Occipital lobe (tissue), 2 donors: ENCODE data around the gene GRK5. TPM values are rescaled to one million over a fixed set of nuclear protein-coding genes. Genes with fewer than 3 reads are reported as not detected.
A peak's percentile ranks its signal among the peaks of the same experiment; 100 is the strongest.
"Not testable (repeated sequence)": the region's sequence is repeated elsewhere in the genome, so short reads cannot be mapped to it uniquely, and the experiment has no call there.

Source experiments
- DNase-seq: peaks from one replicate; lab custom pipeline; 2025; lab: John Stamatoyannopoulos, UW
- total RNA-seq: library from RNA; depleted of rRNA; stranded (reverse); fragments of >200 nt; gene quantifications from one replicate; pipeline ENCODE4 v1.2.3, GENCODE V29; 2014

The GRK5 gene
- total RNA-seq, 1 donor from 2014 or later: 17.3 TPM

DNA sequence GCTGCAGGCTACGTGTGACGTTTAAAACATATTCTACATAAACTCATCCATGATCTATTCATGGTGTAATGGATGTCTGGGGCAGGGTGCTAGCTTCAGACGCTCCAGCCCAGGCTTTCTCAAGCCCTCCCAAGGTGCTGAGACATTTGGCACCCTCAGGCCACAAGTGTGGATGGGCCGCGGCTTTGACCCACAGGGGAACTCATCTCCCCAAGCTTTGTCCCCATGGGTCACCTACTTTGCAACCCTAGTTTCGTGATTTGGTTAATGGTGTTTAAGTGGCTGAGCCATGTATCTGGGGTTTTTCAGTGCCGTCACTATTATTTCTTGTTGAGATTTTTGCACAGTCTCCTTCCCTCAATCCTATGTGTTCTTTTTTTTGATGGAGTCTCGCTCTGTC, 66.0 kb downstream of the GRK5 start:
- DNase-seq: no peak

DNA sequence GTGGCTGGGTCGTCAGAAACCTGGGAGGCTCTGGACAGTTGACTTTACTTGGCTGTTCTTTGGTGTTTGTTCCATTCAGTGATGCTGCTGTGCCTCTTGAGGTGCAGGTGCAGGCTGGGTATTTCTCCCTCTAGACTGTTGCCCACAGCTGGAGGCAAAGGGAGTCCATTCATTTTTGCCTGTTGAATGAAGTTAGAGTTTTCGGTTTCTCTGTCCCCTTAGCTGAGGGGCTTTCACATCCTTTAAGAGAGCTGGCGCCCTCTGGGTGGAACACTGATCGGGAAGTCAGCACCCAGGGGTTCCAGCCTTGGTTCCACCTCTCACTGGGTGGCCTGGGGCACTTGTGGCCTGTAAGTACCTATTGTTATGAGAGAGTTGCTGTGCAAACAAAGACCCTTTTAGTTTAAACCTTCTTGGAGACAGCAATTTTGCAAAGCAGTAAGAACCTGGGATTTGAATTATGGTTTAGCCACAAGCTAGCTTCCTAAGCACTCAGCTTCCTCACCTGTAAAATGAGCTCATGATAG, 67.2 kb downstream of the GRK5 start:
- no peak for DNase-seq

DNA sequence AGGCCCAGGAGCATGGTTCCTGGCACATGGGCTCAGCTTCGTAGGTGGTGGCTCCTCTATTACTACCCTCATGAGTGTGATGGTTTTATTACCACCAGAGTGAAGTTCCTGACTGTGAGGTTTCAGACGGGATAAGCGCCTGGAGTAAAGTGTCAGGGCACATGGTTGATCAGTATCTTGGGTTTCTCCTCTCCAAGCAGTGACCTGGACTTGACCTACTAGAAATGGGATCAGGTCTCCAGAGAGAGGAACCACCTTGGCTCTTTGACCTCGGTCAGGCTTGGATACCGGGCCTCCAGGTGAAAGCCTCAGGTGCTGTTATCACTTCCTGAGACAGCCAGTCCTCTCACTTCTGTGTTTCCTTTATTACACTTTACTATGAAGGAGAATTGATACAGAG, 67.7 kb downstream of the GRK5 start:
- no peak for DNase-seq

DNA sequence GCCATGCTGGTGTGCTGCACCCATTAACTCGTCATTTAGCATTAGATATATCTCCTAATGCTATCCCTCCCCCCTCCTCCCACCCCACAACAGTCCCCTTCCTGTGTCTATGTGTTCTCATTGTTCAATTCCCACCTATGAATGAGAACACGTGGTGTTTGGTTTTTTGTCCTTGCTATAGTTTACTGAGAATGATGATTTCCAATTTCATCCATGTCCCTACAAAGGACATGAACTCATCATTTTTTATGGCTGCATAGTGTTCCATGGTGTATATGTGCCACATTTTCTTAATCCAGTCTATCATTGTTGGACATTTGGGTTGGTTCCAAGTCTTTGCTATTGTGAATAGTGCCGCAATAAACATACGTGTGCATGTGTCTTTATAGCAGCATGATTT, 68.8 kb downstream of the GRK5 start:
- not testable (repeated sequence) for DNase-seq

DNA sequence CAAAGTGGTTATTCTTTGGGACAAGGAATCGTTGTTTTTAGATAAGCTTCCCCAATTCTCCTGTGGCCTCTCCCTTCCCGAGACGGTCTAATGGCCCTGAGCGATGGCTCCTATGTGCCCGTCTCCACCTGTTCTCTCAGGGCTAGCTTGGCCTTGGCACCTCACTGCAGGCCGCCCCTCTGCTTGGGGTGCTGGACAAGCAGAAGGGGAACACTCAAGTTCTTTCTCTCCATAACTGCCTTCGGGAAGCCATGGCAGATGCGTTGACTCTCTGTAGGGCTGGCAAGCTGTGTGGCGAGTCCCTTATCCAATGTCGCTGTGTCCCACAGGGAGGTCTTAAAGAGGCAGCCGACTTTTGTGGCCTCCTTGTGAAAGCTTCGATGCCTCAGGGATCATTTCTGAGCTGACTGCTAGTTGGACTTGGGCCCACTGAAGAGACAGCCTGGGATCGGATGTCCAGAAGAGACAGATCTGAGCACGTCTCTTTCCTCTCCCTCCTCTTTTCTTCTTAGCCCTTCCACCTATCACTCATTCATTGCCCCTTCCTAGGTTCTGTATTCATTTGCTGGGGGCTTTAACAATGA, 70.8 kb downstream of the GRK5 start:
- no peak for DNase-seq

DNA sequence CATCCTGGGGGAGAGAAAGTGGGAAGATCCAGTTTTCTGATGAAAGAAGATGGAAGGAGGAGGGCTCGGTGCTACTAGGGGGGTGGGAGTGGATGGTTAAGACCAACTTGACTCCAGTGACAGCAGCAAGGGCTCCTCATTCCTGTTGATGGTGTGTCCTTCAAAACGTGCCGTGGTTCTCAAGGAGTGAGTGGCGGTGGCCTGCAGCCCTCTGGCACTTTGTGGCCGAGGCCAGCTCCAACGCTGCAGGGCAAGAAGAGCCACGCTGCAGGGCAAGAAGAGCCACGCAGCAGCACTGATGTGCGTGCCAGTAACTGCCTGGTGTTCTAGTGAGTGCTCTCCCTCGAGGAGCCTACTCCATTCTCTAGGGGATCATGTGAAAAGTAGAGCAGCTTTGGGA, 72.1 kb downstream of the GRK5 start:
- no peak for DNase-seq

DNA sequence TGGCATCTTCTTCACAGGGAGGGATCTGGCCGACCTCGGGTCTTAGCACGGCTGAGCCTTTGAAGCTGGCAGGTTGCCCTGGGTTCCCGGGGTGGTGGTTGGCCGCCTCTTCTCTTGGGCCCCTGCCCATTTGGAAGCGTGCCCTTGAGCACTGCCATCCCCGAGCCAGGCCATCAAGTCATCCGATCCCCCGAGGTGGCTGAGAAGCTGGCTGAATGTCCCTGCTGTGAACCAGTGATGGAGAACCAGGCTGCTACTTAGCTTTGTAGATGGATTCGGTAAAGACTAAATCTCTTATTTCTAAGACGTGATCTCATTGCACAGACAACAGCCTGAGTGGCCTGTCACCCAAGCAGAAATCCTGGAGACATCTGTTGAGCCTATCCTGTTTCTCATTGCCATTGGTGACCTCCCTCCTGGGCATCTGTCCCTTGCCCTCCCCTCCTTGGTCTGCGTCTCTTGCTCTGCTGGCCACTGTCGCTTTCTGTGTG, 74.3 kb downstream of the GRK5 start:
- DNase-seq: peak; percentile 11

DNA sequence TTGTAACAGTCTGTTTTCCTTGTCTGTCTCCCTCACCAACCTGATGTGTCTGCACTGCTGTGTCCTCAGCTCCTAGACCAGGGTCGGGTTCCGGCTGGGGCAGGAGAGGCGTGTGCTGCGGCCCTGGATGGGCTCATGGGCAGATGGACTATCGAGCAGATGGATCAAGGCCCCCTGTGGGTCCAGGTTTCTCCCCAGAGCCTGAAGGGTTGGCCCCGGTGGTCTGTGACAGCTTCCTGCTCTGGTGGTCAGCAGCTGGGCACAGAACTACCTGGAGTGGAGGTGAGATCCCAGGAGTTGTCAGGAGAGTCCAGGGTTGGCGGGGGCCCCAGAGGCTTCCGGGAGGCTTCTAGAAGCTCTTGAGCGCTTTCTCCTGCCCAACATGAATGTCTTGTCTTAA, 75.1 kb downstream of the GRK5 start:
- DNase-seq: no peak

DNA sequence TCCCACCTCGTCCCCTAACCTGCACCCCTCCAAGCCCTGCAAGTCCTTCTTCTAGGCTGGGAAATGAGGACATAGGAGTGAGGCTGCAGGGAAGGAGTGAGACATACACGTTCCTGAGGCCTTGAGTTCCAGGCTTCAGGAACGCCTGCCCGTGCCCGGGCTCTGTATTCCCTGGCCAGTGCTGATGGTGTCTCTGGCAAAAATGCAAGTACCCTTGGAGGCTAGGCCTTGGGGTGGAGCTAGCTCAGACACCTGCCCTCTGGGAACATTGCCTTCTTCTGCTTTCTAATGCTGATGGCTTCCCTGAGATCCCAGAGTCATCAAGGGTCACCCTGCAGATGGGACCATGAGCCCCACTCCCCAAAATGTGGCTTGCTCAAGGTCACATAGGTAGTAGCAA, 76.0 kb downstream of the GRK5 start:
- DNase-seq: no peak

DNA sequence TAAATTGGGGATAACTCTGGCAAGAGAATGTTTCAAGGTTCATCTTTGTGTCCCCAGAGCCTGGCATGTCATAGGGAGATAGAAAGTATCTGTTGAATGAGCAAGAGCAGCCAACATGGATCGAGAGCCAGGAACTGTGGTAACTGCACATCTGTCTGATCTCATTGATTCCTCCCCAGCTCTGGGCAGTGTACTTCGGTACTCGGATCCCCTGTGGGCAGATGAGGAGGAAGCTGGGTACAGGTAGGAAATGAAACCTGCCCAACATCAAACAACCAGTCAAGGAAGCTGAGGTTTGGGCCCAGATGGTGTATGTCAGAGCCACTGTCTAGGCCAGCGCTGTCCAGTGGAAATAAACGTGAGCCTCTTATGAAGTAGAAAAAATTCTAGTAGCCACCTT, 76.4 kb downstream of the GRK5 start:
- DNase-seq: no peak

DNA sequence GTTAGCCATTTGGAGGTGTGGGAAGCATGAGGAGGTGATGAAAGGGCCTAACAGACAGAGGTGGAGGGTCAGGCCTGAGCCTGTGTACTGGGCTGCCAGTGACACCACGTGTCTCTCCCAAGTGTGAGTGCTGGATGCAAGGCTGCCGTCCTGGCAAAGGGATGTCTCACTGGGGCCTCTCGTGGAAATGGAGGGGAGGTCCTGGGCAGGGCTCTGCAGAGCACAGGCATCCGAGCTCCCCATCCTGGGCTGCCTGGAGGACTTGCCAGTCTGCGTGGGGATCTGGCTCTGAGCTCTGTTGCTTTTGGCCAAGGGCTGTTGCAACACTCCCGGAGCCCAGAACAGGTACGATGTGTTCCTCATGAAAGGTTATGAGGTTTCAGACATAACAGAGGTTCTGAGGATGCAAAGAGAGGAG, 77.3 kb downstream of the GRK5 start:
- no peak for DNase-seq

DNA sequence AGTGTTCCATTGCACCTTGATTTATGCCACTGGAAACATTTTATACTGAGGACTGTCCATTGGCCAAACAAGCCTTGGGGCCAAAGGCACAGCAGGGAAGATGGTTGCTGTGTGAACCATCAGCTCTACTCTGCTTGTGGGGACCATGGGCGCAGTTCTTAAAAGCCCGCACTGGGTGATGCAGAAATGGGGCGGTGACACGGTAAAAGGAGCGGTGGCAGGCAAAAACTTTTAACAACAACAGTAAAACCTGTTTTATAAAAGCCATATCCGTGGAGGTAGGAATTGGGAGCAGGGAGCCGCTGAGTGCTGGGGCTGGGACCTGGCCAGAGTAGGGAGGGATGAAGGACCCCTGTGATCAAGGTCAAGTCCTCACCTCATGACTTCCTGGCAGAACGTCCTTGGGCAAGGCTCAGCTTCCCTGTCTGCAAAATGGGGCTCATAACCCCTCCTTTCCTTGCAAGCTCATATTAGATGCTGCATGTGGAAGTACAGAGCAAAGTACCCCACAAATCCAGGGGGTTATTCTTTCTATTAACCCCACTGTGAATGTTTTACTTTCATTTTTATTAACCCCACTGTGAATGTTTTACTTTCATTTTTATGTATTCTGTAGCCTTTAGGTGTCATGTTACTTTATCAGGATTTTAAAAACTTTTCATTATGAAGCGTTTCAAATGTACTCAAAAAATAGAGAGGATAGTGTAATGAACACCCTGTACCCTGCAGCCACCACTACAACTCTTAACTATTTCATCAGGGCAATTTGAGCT, 78.3 kb downstream of the GRK5 start:
- DNase-seq: no peak

DNA sequence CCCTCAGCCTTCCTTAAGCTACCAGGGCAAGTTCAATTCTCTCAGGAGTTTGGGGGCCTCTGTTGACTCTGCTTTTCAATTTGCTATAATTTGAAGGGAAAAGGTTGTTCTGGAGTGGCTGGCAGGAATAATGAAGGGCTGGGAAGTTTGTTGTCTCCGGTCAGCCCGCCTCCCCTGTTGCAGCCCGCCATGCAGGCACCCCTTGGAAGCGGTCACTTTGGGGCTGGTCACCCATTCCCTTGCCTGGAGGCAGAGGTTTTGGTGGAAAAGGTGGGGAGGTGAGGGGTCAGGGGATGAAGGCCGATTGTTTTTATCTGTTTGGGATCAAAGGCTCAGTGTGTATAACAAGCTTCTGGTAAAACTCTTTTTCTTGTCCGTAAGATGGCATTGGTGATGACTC, 79.1 kb downstream of the GRK5 start:
- no peak for DNase-seq

DNA sequence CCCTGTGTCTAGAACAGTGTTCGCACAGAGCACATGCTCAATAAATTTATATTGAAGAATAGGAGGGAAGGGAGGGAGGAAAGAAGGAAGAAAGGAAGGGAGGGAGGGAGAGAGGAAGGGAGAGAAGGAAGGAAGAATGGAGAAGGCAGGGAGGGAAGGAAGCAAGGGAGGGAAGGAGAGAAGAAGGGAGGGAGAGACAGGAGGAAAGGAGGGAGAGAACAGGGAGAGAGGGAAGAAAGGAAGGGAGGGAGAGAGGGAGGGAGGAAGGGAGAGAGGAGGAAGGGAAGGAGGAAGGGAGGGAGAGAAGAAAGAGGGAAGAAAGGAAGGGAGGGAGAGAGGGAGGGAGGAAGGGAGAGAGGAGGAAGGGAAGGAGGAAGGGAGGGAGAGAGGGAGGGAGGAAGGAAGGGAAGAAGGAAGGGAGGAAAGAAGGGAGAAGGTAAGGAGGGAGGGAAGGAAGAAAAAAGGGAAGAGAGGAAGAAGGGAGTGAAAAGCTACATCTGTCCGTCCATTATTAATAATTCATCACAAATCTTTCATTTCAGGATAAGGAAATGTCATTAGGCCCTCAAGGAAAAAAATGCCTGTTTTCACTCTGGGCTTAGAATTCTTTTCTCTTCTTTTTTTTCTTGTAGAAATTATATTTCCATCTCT, 79.7 kb downstream of the GRK5 start:
- no peak for DNase-seq

DNA sequence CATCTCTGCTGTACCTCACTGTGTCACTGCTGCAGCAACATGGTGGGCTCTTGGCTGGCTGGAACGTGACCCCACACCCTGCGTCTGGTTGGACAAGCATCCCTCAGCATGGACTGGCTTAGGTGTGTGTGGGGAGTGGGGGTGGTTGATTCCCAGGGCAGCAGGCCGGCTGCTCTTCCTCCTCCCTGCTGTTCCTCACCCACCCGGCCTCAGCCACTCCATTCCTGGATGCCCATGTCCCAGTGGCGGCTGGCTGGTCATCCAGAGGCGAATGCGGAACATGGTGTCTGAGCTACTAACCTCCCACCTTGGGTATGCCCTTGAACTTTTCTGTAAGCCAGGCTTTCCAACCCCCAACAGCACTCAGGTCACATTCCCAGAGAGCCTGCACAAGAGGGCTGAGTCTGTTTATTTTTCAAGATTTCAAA, 81.2 kb downstream of the GRK5 start:
- DNase-seq: no peak

DNA sequence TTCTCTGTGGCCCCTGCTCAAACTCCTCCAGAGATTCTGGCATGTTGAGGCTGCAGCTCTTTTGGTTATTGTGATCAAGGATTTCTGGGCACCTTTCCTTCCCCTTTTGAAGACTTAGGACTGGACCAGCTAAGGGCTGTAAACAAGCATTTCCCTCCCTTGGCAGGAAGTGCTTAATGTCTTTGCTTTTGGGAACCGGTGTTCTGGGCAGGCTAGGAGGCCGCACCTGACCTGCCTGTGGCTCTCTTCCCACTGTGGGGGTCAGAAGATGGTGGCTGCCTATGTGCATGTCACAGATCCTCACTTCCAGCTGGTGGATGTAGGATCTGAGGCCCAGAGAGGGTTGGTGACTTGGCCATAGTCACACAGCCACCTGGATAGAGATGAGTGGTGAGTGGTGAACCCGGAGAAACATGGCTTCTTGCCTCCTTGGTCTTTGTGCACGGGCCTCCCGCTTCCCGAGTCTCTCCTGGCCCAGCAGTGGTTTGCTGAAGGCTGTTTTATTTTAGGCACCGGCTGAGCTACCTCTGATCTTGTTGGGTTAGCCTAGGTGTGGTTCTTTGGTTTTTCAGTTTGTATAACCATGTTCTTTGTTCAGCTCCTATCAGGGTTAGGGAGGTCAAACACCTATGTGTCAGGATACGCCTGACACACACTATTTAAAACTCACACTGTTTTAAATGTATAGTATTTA, 82.0 kb downstream of the GRK5 start:
- DNase-seq: no peak

DNA sequence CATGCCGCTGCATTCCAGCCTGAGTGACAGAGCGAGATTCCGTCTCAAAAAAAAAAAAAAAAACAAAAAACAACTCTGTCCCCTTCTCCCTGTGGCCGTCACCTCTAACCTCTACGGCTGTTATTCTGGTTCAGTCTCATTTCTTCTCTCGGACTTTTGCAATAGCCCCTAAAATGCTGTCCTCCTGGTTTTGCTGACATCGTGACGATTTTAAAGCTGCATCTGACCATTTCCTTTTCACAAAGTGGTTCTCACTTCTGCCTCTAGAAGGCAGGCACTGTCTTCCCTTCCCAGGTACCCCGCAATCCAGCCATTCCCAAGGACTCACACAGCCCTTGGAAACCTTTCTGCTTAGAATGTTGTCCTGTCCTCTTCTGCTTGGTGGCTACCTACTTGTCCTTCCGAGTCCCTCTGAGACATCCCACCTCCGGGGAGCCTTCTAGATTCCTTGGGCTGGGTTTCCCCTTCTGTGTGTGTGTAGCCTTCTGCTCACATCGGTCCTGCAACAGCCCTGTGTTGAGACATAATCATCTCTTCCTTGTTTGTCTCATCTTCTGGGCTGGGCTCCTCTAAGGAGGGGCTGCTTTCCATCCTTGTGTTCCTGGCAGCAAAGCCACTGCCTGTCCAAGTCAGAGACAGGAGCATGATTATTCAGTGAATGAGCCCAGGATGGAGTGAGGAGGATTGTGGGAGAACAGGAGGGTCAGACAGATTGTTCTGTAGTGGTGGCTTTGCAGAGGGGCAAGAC, 83.1 kb downstream of the GRK5 start:
- no peak for DNase-seq

DNA sequence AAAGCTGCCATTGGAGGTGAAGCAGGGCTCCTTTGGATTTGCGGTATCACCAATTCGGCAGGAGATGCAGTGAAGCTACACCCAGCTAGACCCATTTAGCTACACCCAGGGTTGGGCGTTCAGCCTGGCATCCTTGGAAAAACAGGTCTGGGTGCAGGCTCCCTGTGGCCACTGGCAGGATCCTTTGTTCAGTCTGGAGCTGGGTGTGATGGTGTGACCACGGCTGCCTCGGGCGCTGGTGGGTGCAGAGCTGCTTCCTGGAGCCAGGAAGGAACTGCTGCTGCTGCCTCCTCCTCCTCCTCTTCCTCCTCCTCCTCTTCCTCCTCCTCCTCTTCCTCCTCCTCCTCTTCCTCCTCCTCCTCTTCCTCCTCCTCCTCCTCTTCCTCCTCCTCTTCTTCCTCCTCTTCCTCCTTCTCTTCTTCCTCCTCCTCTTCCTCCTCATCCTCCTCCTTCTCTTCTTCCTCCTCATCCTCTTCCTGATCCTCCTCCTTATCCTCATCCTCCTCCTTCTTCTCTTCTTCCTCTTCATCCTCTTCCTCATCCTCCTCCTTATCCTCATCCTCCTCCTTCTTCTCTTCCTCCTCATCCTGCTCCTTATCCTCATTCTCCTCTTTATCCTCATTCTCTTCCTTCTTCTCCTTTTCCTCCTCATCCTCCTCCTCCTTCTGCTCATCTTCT, 84.0 kb downstream of the GRK5 start:
- no peak for DNase-seq

DNA sequence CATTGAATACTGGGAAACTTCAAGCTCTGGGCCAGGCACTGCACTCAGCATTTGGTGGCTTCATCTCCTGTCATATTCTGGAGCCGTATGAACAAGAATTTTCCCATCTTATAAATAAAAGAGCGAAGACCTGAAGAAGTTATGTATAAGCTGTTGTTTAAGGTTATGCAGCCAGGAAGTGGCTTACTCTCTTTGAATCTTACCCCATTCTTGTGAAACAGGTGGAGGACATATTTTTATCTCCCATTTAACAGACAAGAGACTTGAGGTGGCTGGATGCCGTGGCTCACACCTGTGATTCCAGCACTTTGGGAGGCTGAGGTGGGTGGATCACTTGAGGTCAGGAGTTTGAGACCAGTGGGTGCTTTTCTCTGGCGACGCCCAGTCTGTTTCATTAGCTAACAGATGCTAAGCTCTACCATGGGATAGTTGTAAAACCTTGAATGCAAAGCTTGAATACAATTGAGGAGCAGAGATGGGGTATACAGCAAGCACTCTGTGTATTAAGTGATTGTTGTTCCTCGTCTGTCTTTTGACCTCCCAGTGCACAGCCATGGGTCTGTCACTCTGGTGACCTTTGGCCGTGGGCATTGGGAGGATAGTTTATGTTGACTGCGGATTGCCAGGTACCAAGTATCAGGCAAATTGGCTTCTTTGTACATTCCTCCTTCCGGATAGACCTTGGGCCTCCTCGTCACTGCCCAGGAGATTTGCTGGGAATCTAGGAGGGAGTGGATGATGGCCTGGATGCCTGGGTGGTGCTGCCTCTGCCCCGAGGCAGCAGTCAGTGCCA, 85.8 kb downstream of the GRK5 start:
- no peak for DNase-seq

DNA sequence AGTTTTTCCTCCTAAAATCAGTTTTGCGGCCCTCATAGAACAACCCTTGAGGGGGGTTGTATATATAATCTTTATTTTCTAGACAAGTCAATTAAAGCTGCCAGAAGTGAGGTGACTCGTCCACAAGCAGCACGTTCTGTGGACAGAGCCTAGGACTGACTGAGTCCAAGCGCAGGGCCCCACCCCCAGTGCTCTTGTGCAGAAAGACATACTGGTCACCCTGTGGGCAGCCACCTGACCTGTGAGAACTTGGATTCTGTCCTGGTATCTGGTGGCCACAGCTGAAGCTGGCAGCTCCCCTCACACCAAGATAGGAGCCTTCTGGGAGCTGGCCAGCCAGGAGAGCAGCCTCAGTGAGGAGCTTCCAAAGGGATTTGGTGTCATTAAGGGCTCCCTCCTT, 89.3 kb downstream of the GRK5 start:
- no peak for DNase-seq
